Left lobe of liver (tissue), 2 donors: ENCODE measurements around the gene GAA. TPM values are rescaled to one million over a fixed set of nuclear protein-coding genes. Genes with fewer than 3 reads are reported as not detected.

Experiments
- ATAC-seq: fragments of 200-7000 bp; cut with Tn5 transposase; one replicate; pipeline ENCODE4 v1.9.1; 2020; ENCODE audit warnings: mild to moderate bottlenecking, moderate library complexity
- DNase-seq: peaks from one replicate; pipeline ENCODE4 v3.0.0-alpha.2; 2020; ENCODE audit warnings: low spot score
- total RNA-seq: library from RNA; stranded (reverse); gene quantifications from one replicate; pipeline ENCODE4 v1.2.1, GENCODE V29; 2021
- donor health status: DM: no; HTN: no; CAD: no; lungs with moderate emphysema.
- donor health status: DM: no; HTN: yes; CAD: no.

The GAA gene
- total RNA-seq, 1 donor from 2014 or later = 50.6 TPM

DNA sequence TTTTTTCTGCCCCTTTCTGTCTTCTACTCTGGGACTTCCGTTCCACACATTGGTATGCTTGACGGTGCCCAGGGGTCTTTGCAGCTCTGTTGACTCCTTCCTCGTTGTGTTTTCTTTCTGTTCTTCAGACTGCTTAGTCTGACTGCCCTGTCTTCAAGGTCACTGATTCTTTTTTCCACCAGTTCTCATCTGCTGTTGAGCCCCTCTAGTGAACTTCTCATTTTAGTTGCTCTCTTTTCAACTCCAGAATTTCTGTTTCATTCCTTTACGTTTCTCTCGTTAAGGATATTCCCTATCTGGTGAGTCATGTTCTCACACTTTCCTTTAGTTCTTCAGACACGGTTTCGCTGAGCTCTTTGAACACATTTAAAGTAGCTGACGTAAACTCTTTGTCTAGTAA lies 13.8 kb downstream of the GAA start:
- DNase-seq (no peak), ATAC-seq (no peak)

- DNase-seq (no peak), ATAC-seq (no peak)
Observed at GRCh38 chr17:80116276-80116920, 15.0 kb downstream of the GAA start.

- ATAC-seq (no peak), DNase-seq (no peak)
Observed at GRCh38 chr17:80116921-80117380, 15.6 kb downstream of the GAA start.

DNA sequence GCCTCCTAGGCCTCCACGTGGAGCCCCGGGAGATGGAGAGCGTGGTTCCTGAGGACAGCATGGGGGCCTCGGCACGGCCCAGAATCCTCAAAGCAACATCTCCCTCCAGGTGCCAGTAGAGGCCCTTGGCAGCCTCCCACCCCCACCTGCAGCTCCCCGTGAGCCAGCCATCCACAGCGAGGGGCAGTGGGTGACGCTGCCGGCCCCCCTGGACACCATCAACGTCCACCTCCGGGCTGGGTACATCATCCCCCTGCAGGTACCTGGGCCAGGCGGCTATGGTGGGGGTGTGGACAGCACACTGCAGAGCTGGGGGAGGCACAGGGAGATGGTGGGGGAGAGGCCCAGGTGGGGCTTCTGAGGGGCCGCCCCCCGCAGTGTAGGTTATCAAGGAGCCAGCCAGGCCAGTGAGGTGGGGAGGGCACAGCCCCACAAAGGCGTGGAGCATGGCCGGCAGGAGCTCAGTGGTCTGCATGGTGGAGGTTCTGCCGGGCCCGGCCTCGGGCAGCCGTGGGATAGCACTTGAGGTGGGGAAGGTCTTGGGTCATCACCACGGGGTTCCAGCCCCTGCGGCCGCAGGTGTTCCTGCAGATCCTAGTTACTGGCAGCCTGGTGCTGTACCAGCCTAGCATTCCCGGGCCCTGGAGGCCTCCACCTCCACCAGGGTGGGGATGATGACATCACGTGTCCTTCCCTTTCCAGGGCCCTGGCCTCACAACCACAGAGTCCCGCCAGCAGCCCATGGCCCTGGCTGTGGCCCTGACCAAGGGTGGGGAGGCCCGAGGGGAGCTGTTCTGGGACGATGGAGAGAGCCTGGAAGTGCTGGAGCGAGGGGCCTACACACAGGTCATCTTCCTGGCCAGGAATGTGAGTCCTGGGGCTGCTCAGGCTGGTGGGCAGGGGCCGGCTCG lies 16.4 kb downstream of the GAA start:
- ATAC-seq (no peak), DNase-seq (no peak)

DNA sequence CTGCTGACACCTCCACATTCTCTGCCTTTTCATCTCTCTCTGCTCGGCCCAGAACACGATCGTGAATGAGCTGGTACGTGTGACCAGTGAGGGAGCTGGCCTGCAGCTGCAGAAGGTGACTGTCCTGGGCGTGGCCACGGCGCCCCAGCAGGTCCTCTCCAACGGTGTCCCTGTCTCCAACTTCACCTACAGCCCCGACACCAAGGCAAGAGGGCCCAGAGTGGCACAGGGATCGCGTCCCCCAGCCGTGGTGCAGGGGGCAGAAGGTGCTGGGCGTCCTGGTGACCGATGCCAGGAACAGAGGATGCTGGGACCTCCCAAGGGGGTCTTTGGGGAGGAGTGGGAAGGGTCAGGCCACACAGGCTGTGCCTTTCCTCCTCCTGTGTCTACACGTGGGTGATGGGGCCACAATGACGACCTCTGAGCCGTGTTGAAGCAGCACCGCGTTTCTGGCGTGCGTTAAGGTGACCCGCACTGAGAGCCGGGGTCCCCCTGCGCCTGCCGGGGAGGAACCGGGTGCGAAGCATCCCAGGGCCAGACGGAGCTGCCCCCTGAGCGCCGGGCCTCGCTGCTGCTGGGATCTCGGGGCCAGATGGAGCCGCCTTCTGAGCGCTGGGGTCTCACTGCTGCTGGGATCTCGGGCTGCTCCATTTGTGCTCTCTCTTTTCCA lies 17.4 kb downstream of the GAA start:
- no peak for DNase-seq
- ATAC-seq = no peak

- ATAC-seq (no peak), DNase-seq (no peak)
Observed at GRCh38 chr17:80119271-80119791, 17.9 kb downstream of the GAA start.

- ATAC-seq (no peak), DNase-seq (no peak)
Observed at GRCh38 chr17:80119839-80120238, 18.5 kb downstream of the GAA start.

DNA sequence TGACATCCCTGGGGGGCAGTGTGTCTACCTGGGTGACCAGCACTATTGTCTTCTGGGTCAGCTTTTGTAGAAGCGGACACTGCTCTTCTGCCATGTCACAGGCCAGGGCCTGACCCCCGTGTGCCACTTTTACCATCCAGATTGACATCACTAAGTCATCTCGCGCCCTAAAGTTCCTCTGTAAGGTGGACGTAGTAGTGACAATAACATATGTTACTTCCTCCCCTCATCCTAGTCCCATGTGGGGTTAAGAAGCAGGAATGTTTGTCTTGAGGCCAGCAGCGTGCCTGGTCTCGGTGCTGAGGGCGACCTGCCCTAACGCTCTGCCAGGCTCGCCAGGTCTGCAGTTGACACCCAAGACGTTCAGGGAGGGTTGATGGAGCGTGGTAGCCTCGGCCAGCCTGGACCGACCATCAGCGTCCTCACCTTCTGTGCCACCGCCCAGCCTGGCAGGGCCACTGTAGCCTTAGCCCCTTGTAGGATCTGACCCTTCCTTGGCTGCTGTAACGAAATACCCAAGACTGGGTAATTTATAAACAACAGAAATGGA lies 20.7 kb downstream of the GAA start:
- DNase-seq = no peak

DNA sequence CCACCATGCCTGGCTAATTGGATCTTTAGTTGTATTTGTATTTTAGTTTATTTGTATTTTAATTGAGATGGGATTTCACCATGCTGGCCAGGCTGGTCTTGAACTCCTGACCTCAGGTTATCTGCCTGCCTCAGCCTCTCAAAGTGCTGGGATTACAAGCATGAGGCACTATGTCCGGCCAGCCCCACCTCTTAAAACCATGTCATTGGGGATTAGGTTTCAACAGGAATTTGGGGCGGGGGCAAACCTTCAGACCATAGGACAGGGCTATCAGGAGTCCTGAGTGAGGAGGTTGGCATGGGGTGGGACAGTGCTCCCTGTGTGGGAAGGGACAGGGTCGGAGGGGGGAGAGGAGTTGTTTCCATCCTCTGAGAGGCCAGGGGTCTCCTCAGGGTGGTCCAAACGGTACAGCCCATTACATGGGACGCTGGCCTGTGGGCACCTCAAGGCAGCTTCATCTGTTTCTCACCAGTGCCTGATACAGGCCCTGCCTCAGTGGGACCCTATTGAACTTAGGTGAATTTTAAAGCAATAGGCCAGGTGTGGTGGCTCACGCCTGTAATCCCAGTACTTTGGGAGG lies 21.6 kb downstream of the GAA start:
- DNase-seq = no peak

More for the DNA sequence above, 20.7 kb downstream of the GAA start:
- no peak for ATAC-seq

GRCh38 chr17:80123791-80124190 lies 22.4 kb downstream of the GAA start:
- DNase-seq = no peak
- no peak for ATAC-seq

More for the DNA sequence above, 21.6 kb downstream of the GAA start:
- no peak for ATAC-seq

DNA sequence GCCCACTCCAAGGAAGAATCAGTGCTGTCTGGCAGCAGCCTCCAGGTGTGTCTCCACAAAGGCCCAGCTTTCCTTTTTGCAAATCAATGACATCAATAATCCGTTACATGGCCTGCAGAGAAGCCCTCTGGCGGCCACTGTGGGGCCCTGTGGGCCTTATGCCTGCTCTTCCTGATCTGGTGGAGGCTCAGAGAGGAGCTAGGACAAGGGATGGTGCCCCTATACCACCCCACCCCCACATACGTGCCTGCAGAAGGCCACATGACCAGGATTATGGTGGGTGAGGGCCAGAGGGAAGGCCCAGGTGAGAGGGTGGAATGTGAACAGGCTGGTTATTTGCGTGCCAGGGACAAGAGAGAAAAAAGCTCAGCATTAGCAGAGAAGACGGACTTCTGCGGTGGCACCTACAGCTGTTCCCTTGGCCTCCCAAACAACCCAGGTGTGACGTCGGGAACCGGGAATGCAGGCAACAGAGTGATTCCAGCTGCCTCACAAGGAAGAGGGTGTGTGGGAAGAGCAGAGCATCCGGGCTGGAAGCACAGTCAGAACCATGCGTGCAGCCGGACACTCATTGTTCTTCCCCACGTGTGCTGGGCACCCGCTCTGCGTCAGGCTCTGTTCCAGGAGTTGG lies 23.1 kb downstream of the GAA start:
- ATAC-seq = peak; percentile 72
- no peak for DNase-seq

DNA sequence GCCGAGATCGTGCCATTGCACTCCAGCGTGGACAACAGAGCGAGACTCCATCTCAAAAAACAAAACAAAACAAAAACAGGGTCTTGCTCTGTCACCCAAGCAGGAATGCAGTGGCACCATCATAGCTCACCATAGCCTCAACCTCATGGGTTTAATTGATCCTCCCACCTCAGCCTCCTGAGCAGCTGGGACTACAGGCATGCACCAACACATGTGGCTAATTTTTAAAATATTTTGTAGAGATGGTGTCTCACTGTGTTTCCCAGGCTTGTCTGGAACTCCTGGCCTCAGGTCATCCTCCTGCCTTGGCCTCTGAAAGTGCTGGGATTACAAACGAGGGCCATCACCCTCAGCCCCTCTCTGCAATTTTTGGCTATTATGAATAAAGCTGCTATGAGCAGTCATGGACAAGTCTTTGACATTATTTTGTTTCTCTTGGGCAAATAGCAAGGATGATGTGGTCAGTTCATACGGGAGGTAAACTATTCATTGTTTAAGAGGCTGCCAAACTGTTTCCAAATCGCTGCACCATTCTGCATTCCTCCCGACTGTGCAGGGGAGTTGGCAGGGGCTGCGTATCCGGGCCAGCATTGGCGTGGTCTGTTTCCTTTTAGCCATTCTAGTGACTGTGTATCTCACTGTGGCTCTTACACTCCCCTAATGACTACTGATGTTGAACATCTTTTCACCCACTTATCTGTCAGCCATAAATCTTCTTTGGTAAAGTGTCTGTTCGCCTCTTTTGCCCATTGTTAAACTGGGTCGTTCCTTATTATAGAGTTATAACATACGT lies 24.5 kb downstream of the GAA start:
- DNase-seq (no peak), ATAC-seq (no peak)

DNA sequence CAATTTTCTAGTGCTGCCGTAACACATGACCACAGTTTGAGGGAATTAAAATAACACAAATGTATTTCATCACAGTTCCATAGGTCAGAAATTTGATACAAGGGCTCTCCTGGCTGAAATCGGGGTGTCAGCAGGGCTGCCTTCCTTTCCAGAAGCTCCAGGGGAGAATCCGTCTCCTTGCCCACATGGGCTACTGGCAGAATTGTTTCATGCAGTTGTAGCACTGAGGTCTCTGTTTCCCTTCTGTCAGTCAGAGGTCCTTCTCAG lies 25.0 kb downstream of the GAA start:
- ATAC-seq (no peak), DNase-seq (no peak)

DNA sequence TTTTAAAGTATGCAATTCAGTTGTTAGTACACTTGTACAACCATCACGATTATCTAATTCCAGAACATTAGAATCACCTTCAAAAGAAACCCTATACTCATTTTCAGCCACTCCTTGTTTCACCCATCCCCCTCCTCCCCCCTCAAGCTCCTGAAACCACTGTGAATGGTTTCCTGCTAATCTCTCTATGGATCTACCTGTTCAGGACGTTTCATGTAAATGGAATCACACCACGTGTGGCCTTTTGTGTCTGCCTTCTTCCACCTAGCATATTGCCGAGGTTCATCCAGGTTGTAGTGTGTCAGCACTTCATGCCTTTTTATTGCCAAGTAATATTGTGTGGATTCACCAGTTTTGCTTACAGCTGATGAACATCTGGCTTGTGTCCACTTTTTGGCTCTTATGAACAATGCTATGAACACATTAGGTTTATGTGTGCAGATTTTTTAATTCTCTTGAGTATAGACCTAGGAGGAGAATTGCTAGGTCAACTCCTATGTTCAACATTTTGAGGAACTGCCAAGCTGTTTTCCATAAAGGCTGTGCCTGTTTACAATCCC lies 27.7 kb downstream of the GAA start:
- no peak for ATAC-seq
- DNase-seq = no peak

- peak; percentile 85 for ATAC-seq
- no peak for DNase-seq
Observed at GRCh38 chr17:80130992-80131391, 29.6 kb downstream of the GAA start.

GRCh38 chr17:80132906-80133625 lies 31.7 kb downstream of the GAA start:
- no peak for ATAC-seq
- DNase-seq = no peak

- ATAC-seq (no peak), DNase-seq (no peak)
Observed at GRCh38 chr17:80133626-80133970, 32.2 kb downstream of the GAA start.

- DNase-seq = no peak
- ATAC-seq = no peak
Observed at GRCh38 chr17:80137131-80137530, 35.8 kb downstream of the GAA start.
